GM13976 (cell line): Measurements from ENCODE around the gene MYL3.
A peak's percentile ranks its signal among the peaks of the same experiment; 100 is the strongest.

ENCODE experiments used
- DNase-seq: peaks from one replicate; pipeline ENCODE4 v3.0.0; 2012; ENCODE audit warnings: low spot score
- CTCF ChIP-seq: IDR thresholded peaks from 2 replicates; pipeline ENCODE4 v1.5.1; 2012; ENCODE audit warnings: borderline replicate concordance, mild to moderate bottlenecking; ENCODE audit not compliant: insufficient read depth; ENCODE audit errors: extremely low read depth, missing control alignments, control extremely low read depth
- in situ Hi-C: fragments of 300-500 bp; cut with MboI; formaldehyde crosslinking; loops from one replicate; pipeline ENCODE4 v1.12.0; 2022; ENCODE audit warnings: low sequenced_read_pairs, mixed read lengths, inconsistent platforms; ENCODE audit not compliant: unreplicated experiment

Gene MYL3

GRCh38 chr3:46835054-46835453 lies 28.2 kb downstream of the MYL3 start:
- no peak for TF ChIP-seq CTCF
- in situ Hi-C loops: no loop called here
- DNase-seq: no peak

GRCh38 chr3:46833346-46834300 lies 29.6 kb downstream of the MYL3 start:
- in situ Hi-C loops: no loop called here
- TF ChIP-seq CTCF: no peak
- DNase-seq: peak; percentile 16

- no peak for TF ChIP-seq CTCF
- DNase-seq: no peak
- in situ Hi-C loops: no loop called here
These were observed 31.4 kb downstream of the MYL3 start for GRCh38 chr3:46831841-46832240.

DNA sequence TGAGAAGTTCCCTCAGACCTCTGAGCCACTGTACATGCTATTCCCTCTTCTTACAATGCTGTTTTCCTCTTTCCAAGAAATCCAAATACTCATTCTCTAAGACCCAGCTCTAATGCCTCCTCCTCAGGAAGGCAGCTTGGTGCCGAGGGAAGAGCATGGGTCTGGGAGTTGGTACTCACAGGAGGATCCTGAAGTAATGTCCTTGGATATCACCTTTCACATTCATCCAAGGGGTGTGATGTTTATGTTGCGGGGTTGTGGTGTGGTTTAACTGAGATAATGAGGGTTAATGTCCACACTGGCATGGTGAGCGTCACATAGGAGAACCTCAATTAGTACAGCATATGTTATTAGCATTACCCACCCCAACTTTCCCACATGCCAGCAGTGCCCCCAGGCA lies 31.9 kb downstream of the MYL3 start:
- no peak for TF ChIP-seq CTCF
- in situ Hi-C loops: no loop called here

DNA sequence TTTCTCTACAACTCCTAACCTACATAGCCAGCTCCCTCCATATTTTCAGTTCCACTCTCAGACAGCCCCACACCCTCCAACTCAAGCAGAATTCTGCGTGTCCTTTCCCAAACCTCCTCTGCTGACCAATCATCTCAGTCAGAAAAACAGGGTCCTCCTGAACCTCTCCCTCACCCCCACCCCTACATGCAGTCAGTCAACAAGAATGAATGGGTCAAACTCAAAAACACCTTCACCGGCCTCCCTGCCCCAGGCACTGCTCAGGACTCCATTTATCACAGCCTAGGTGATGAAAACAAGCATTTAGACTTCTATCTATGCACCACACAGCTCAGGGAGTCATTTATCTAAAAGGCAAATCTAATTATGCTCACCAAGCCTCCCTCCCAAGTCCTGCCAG lies 32.4 kb downstream of the MYL3 start:
- DNase-seq: no peak
- no peak for TF ChIP-seq CTCF
- in situ Hi-C loops: no loop called here

More for the DNA sequence above, 31.9 kb downstream of the MYL3 start:
- DNase-seq: no peak

- TF ChIP-seq CTCF: no peak
- in situ Hi-C loops: no loop called here
- DNase-seq: peak; percentile 78
These were observed 33.5 kb downstream of the MYL3 start for GRCh38 chr3:46829699-46830208.
